GM19397 (cell line): ENCODE results near the gene CMTM1.
A peak's percentile ranks its signal among the peaks of the same experiment; 100 is the strongest.

ENCODE experiments used
- ATAC-seq: cut with Tn5 transposase; IDR thresholded peaks from one replicate; pipeline ENCODE4 v1.9.1; 2021; ENCODE audit warnings: mild to moderate bottlenecking, moderate library complexity; ENCODE audit not compliant: unreplicated experiment

CMTM1 gene

GRCh38 chr16:66566051-66566901 lies at the start of gene CMTM1:
CMTM1 (plus strand) TSS chr16:66566439; CDS start chr16:66566514, 75 bp downstream.
- ATAC-seq: no peak

- no peak for ATAC-seq
Observed at GRCh38 chr16:66516509-66516807, 49.8 kb upstream of the CMTM1 start.

DNA sequence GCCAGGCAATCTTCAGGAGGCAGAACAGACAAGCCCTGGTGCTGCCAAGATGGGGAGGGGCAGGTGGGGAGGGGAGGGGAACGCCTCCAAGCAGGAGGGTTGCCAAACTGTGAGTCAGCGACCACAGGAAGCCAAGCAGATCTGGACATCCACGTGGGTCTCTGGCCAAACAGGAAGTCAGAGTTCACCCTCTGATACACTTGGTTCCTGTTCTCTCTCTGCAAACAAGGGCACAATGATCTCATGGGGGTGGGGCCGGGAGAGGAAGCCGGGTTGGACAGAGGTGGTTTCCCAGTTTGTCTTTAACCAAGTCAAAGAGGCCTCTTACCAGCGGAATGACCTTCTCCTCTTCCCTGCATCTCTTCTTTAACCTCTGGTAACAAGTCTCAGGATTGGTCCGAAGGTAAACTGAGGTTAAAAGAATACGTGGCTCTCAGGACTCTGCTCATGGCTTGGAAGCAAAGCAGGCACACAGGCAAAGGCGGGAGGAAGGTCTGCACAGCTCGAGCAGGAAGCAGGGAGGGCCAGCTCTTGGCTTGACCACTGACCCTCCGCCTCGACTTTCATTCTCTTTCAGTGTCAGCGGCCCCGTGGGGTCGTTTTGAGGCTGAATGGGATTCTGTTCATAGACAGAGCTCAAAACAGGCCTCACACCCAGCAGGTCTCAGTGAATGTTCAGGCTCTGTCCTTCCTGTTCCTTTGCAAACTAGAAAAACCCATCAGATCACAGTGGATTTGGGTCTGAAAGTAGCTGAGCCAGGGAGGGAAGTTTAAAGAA lies 49.2 kb upstream of the CMTM1 start:
- peak; percentile 97 for ATAC-seq

DNA sequence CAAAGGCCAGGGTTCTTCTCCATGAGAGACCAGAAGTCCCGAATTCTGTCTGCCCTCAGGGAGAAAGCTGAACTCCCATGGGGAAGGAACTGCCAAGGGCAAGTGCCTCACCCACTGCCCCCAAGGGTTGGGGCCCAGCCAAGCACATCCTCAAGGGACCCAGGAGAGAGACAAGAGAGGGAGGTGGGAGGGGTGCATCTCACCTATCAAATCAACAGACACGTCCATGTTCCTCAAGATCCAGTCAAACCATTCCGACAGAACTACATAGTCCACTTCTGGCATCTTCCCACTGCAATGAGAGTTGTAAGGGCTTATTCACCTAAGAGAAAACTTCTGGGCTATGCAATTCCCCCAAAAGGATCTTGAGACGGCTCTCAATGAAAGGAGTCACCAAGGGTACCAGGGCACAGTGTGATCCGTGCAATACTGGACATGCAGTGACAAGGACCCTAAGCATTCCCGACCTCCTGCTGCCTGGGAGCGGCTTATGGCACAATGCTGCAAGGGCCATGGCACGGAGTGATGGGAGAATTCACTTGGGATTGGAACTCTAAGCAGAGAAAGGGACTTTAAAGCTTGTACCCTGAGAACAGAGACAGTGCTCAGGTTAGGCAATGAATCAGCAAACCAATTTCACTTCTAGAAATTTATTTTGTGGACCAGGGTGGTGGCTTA lies 48.5 kb upstream of the CMTM1 start:
- ATAC-seq: no peak

DNA sequence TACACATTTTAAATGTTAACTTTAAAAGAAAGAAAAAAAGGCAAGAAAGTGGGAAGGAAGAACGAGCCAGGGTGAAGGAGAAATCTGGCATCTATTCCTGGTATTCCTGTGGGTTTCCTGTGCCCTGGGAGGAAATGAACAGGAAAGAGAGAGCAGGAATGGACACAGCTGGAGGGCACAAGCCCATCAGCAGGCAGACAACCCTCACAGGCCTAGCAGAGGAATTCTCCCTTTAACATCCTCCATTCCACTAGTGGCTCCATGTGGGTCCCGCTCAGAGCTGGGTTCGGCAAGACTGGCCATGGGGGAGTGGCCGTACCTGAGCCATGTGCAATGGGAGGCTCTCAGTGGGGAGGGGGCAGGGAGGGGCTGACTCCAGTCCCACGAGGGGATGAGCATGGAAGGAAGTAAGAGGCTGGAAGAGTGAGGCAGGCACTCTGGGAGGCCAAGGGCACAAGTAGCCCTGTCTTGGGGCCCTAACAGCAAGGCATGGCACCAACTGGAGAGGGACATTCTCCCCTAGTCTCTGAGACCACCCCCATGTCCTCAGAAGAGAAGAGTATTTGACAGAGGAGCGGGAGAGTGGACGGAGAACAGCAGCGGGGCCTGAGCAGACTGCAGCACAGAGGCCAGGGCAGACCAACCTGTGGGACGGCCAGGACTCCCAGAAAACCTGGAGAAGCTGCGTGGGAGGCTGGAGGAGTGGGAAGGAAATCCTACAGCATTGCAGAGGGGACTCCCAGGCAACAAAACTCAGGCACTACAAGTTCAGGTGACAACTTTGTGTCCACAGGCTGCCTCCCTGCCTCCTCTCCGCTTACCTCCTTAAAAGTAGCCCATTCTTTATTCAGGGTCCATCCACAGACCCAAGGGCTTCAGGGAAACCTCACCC lies 46.5 kb upstream of the CMTM1 start:
- no peak for ATAC-seq

DNA sequence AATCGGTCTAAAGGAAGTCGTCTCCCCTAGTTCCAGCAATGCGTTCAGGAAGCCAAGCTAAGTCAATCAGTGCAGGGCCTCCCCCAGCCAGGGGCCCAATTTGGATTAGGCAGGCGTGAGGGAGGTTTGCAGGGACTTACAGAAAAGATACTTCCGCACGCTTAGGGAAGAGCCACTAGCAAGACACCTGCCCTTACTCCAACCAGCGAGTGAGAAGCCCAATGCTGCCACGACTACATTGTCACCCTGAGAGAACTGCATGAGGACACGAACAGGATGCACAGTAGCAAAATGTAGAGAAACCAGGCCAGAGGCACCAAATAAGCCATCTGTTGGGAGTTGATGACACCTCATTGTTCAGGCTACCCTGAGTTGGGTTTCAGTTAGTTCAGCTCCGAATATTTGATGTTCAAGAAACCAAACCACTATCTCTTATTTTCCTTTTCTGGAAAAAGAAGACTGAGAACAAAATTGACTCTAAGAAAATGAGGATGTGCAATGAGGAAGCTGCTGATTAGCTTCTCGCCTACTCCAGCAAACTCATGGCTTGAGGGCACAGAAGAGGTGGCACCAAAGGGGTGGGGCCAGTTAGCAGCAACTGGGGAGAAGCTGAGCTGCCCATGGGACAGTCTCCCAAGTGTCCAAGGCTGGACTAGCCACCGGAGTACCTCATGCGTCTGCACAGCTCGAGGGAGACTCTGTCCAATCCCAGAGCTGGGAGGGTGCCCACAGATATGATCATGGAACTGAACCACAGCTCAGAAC lies 45.7 kb upstream of the CMTM1 start:
- no peak for ATAC-seq

DNA sequence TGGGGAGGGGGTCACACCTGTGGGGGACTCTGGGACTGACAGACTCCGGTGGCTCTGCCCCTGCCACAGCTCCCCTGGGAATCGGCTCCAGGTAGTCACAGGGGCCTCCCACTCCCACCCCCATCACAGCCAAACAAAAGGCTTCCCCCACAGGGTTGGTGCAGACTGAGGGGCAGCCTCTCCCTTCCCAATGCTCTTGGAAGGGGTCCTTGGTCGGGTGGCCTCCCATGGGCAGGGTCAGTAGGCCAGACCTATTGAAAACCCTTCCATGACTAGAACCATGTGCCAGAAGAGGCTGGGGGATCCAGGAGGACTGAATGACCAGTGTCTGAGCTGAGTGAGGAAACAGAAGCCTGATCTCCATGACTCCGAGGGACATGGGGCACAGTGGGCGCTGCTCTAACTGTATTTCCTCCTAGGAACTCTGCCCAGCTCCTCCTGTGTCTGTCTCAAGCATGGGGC lies 45.0 kb upstream of the CMTM1 start:
- ATAC-seq: no peak

DNA sequence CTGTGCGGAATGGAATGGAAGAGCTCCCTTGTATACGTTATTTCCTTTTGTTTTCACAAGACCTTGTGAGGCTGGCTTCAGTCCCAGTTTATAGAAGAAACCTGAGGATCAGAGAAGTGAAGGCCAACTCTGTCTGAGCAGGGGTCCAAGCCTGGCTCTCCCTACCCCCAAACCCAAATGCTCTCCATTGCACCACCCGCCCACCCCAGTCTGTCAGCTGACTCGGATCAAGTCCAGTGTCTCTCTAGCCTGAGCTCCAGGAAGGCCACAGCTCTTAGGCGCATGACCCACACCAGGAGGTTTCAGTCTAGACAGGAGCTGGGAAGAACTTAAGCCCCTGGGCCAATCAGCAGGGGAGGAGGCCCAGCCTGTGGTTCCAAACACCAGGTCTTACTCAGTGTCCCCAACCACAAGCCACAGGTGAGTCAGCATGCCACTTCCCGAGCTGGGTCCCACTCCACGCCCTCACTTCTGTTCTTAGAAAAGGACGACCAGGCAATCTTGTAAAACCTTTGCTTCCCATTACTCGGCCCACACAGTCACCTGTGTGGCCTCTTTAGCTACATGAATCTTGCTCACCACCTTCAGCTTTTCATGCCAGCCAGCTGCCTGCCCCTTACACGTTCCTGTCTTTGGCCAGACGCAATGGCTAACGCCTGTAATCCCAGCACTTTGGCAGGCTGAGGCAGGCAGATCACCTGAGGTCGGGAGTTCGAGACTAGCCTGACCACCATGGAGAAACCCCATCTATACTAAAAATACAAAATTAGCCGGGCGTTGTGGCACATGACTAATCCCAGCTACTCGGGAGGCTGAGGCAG lies 44.1 kb upstream of the CMTM1 start:
- ATAC-seq: no peak

- ATAC-seq: no peak
Observed at GRCh38 chr16:66522816-66523590, 43.2 kb upstream of the CMTM1 start.

DNA sequence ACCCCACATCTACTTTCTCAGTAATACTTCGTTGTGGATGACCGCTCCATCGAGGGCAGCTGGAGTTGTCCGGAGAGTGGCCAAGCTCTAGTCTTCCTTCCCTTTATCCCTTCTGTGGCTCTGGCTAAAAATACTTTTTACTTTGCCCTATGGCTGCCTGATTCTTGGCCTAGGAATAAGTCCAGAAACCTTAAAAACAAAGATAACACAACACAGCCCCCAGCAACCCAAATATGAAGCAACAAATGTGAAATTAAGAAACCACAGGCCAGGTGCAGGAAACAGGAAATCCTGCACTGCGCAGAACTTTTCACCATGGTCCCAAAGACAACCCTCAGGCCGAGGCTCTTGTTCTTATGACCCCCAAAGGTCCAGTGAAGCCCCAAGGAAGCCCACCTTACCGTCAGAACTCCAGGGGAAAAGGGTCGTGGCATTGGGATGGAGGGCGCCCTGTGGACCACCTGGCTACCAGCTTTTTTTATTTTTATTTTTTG lies 42.3 kb upstream of the CMTM1 start:
- ATAC-seq: no peak

DNA sequence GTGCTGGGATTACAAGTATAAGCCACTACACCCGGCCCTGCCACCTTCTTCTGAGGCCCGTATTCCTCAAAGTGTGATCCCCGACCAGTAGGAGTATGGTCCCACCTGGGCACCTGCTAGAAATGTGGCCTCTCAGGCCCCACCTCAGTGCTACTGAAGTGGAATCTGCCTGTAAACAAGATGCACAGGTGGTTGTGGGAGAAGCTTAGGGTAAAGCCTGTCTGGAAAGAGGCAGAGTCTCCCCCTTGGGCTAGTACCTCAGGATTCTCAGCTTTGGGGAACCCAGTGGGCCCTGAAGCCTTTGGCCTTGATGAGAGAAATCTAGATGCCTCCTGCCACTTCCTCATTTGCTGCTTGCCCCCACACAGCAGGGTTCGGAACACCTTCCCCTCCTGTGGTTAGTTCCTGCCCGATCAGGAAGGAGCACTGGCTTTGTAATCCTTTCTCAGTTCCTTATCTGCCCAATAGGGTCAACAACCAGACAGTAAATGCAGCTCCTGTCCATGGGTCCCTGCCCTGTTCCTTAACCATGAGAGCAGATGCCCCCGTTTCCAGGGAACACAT lies 41.6 kb upstream of the CMTM1 start:
- no peak for ATAC-seq

- no peak for ATAC-seq
Observed at GRCh38 chr16:66525396-66526180, 40.7 kb upstream of the CMTM1 start.

GRCh38 chr16:66528294-66528693 lies 37.9 kb upstream of the CMTM1 start:
- ATAC-seq: no peak

DNA sequence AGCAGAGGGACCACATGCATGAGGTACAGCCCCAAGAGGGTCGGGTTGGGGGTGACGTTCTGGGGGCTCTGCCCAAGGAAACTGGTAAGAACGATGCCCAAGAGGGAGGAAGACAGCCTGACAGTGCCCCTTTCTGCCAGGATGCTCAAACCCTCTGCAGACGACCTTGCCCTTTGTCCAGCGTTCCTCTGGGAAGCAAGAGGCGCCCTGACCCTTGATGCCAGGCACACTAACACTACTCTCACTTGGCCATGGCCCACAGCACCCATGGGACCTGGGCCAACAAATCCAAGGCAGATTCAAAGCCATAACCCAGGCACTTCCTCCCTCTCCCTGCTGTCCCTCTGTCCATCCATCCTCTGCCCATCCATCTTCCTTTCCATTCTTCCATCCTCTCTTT lies 36.8 kb upstream of the CMTM1 start:
- no peak for ATAC-seq

DNA sequence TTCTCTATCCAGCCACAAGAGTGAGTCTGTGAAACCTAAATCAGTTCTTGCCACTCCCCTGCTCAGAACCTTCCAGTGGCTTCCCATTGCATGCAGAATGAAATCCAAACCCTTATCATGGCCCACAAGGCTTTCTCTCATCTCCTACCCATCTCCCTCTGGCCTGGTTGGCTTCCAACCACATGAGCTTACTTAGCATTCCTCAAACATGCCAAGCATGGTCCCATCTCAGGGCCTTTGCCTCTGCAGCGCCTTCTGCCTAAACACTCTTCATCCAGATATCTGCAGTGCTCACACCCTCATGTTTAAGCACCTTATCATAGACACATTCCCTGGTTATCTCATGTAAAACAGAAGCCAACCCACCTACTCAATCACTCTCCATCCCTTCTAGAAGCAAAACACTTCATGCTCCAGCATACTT lies 31.9 kb upstream of the CMTM1 start:
- ATAC-seq: no peak

DNA sequence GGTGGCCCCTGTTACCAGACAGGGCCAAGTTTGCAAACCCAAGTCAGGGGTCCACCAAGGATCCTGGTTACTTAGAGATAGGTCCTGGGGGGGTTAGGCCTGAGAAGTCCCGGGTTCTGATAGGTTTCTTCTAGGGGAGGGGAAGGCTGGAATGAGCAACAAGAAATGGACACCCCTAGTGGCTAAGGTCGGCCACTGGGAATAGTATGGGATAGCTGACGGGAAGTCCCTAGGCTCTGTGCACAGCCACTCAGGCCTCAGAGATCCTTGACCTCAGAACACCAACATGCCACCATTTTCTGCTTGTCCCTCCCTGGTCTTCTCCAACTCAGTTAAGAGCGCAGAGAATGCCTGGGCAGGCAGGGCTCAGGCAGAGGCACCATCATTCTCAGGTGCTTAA lies 29.7 kb upstream of the CMTM1 start:
- no peak for ATAC-seq

- no peak for ATAC-seq
Observed at GRCh38 chr16:66537236-66537635, 29.0 kb upstream of the CMTM1 start.
